ENCODE results near the gene SLC45A2. TPM values are rescaled to one million over a fixed set of nuclear protein-coding genes. Genes with fewer than 3 reads are reported as not detected.
"Not testable (repeated sequence)": the region's sequence is repeated elsewhere in the genome, so short reads cannot be mapped to it uniquely, and the experiment has no call there.

The SLC45A2 gene
- under 0.01 TPM in 1 of 2 replicates, not detected in the other for total RNA-seq

GRCh38 chr5:33984671-33985124 lies at the start of gene SLC45A2:
SLC45A2 (minus strand) TSS chr5:33984693; CDS start chr5:33984583, 110 bp downstream.
- no peak for DNase-seq (ENCODE audit: low read depth in 2 of 2)

- DNase-seq (ENCODE audit: low read depth in 2 of 2) = no peak
These were observed 47.5 kb upstream of the SLC45A2 start for GRCh38 chr5:34031966-34032365.

- no peak for DNase-seq (ENCODE audit: low read depth in 2 of 2)
These were observed 46.6 kb upstream of the SLC45A2 start for GRCh38 chr5:34031117-34031516.

GRCh38 chr5:34030585-34030984 lies 46.1 kb upstream of the SLC45A2 start:
- not testable (repeated sequence) for DNase-seq (ENCODE audit: low read depth in 2 of 2)

GRCh38 chr5:34030048-34030447 lies 45.6 kb upstream of the SLC45A2 start:
- no peak for DNase-seq (ENCODE audit: low read depth in 2 of 2)

GRCh38 chr5:34028349-34028748 lies 43.9 kb upstream of the SLC45A2 start:
- DNase-seq (ENCODE audit: low read depth in 2 of 2) = no peak

- no peak for DNase-seq (ENCODE audit: low read depth in 2 of 2)
These were observed 41.7 kb upstream of the SLC45A2 start for GRCh38 chr5:34026089-34026761.

- DNase-seq (ENCODE audit: low read depth in 2 of 2) = peak in 1 of 2 donors; percentile 13
These were observed 37.7 kb upstream of the SLC45A2 start for GRCh38 chr5:34022121-34022705.

GRCh38 chr5:34021334-34021733 lies 36.8 kb upstream of the SLC45A2 start:
- no peak for DNase-seq (ENCODE audit: low read depth in 2 of 2)

- DNase-seq (ENCODE audit: low read depth in 2 of 2) = no peak
These were observed 36.2 kb upstream of the SLC45A2 start for GRCh38 chr5:34020726-34021125.

- no peak for DNase-seq (ENCODE audit: low read depth in 2 of 2)
These were observed 32.8 kb upstream of the SLC45A2 start for GRCh38 chr5:34017254-34017653.

- no peak for DNase-seq (ENCODE audit: low read depth in 2 of 2)
These were observed 32.3 kb upstream of the SLC45A2 start for GRCh38 chr5:34016750-34017149.

- no peak for DNase-seq (ENCODE audit: low read depth in 2 of 2)
These were observed 31.7 kb upstream of the SLC45A2 start for GRCh38 chr5:34016222-34016621.

- no peak for DNase-seq (ENCODE audit: low read depth in 2 of 2)
These were observed 30.8 kb upstream of the SLC45A2 start for GRCh38 chr5:34015120-34015822.

GRCh38 chr5:34014626-34015025 lies 30.1 kb upstream of the SLC45A2 start:
- DNase-seq (ENCODE audit: low read depth in 2 of 2) = no peak

- DNase-seq (ENCODE audit: low read depth in 2 of 2) = no peak
These were observed 29.1 kb upstream of the SLC45A2 start for GRCh38 chr5:34013547-34013946.

- peak in 1 of 2 donors; percentile 54 for DNase-seq (ENCODE audit: low read depth in 2 of 2)
These were observed 28.3 kb upstream of the SLC45A2 start for GRCh38 chr5:34012791-34013190.

GRCh38 chr5:34011536-34011935 lies 27.0 kb upstream of the SLC45A2 start:
- DNase-seq (ENCODE audit: low read depth in 2 of 2) = no peak

GRCh38 chr5:34010146-34010545 lies 25.7 kb upstream of the SLC45A2 start:
- not testable (repeated sequence) for DNase-seq (ENCODE audit: low read depth in 2 of 2)

- no peak for DNase-seq (ENCODE audit: low read depth in 2 of 2)
These were observed 25.1 kb upstream of the SLC45A2 start for GRCh38 chr5:34009610-34010009.

GRCh38 chr5:34008802-34009201 lies 24.3 kb upstream of the SLC45A2 start:
- no peak for DNase-seq (ENCODE audit: low read depth in 2 of 2)

All from lung microvascular endothelial cell (primary cell).